Neural progenitor cell (in vitro differentiated cells): ENCODE data around the gene FKBP1B. TPM values are rescaled to one million over a fixed set of nuclear protein-coding genes. Genes with fewer than 3 reads are reported as not detected.

Experiments
- DNase-seq: peaks from one replicate; pipeline ENCODE4 v3.0.0-alpha.2; 2016; ENCODE audit warnings: low spot score
- H2AFZ ChIP-seq: fragments of 200-600 bp; sonication (generic); replicated peaks from 2 replicates; pipeline ENCODE4 v1.6.1; 2016; ENCODE audit warnings: antibody characterized with exemption
- H3F3A ChIP-seq: fragments of 200-600 bp; sonication (generic); 2 replicates; pipeline ENCODE4 v1.6.1; 2016; ENCODE audit warnings: antibody characterized with exemption, low read depth
- H3K27ac ChIP-seq: fragments of 200-600 bp; sonication (generic); 2 replicates; pipeline ENCODE4 v1.5.1; 2016; ENCODE audit warnings: mild to moderate bottlenecking
- H3K27me3 ChIP-seq: fragments of 200-600 bp; sonication (generic); 2 replicates; pipeline ENCODE4 v1.6.1; 2016; ENCODE audit warnings: mild to moderate bottlenecking, moderate library complexity
- H3K36me3 ChIP-seq: fragments of 200-600 bp; sonication (generic); 2 replicates; pipeline ENCODE4 v1.5.1; 2016
- H3K4me1 ChIP-seq: fragments of 200-600 bp; sonication (generic); 2 replicates; pipeline ENCODE4 v1.6.1; 2016; ENCODE audit warnings: mixed run types
- H3K4me2 ChIP-seq: fragments of 200-600 bp; sonication (generic); 2 replicates; pipeline ENCODE4 v1.6.1; 2016
- H3K4me3 ChIP-seq: fragments of 200-600 bp; sonication (generic); 2 replicates; pipeline ENCODE4 v1.5.1; 2016
- H3K79me2 ChIP-seq: fragments of 200-600 bp; sonication (generic); 2 replicates; pipeline ENCODE4 v1.6.1; 2016; ENCODE audit warnings: low read depth
- H3K9ac ChIP-seq: fragments of 200-600 bp; sonication (generic); 2 replicates; pipeline ENCODE4 v1.6.1; 2016
- H3K9me3 ChIP-seq: fragments of 200-600 bp; sonication (generic); 2 replicates; pipeline ENCODE4 v1.5.1; 2016; ENCODE audit warnings: low read depth
- H4K20me1 ChIP-seq: fragments of 200-600 bp; sonication (generic); 2 replicates; pipeline ENCODE4 v1.6.1; 2016; ENCODE audit warnings: low read depth
- H3K27ac Mint-ChIP-seq: 3 replicates; pipeline ENCODE4 v1.8.0; 2021; ENCODE audit warnings: mixed read lengths
- H3K27me3 Mint-ChIP-seq: 2 replicates; pipeline ENCODE4 v1.8.0; 2022; ENCODE audit warnings: low read depth, mild to moderate bottlenecking, inconsistent platforms, moderate library complexity, mixed read lengths; ENCODE audit not compliant: insufficient read depth
- H3K36me3 Mint-ChIP-seq: 3 replicates; pipeline ENCODE4 v1.8.0; 2021; ENCODE audit warnings: mixed read lengths
- H3K4me1 Mint-ChIP-seq: 3 replicates; pipeline ENCODE4 v1.8.0; 2021; ENCODE audit warnings: mixed read lengths
- H3K4me3 Mint-ChIP-seq: 3 replicates; pipeline ENCODE4 v1.8.0; 2021; ENCODE audit warnings: mild to moderate bottlenecking, moderate library complexity, mixed read lengths
- H3K9me3 Mint-ChIP-seq: 3 replicates; pipeline ENCODE4 v1.8.0; 2020; ENCODE audit warnings: mixed read lengths
- EZH2 ChIP-seq: fragments of 200-600 bp; sonication (generic); IDR thresholded peaks from 2 replicates; pipeline ENCODE4 v1.6.1; 2017; ENCODE audit warnings: antibody characterized with exemption, mild to moderate bottlenecking, moderate library complexity
- EZH2phosphoT487 ChIP-seq: fragments of 200-600 bp; sonication (generic); IDR thresholded peaks from 2 replicates; pipeline ENCODE4 v1.6.1; 2017; ENCODE audit warnings: antibody characterized with exemption
- total RNA-seq: library from RNA; depleted of rRNA; stranded (reverse); fragments of >200 nt; gene quantifications from 2 replicates; pipeline ENCODE4 v1.2.3, GENCODE V29; 2015; ENCODE audit warnings: low replicate concordance
- TF ChIP-seq, protein P1 (sequence below): fragments of 200-600 bp; sonication (generic); IDR thresholded peaks from 2 replicates; pipeline ENCODE4 v1.5.1; 2017; ENCODE audit warnings: antibody characterized with exemption, mild to moderate bottlenecking

The FKBP1B gene
- total RNA-seq, 1 donor from 2014 or later = 46.0 TPM

- Histone ChIP-seq H2AFZ (no peak overlapping the region), H3F3A (no peaks in the 10 kb centered on the region), H3K9ac (no peak overlapping the region), H3K27ac (no peak overlapping the region), H3K4me2 (no peak overlapping the region), H3K36me3 (no peaks in the 10 kb centered on the region), H3K4me3 (no peak overlapping the region), H3K4me1 (no peaks in the 10 kb centered on the region), H3K79me2 (no peaks in the 10 kb centered on the region), H3K27me3 (no peaks in the 10 kb centered on the region), H3K9me3 (no peaks in the 10 kb centered on the region), H4K20me1 (no peaks in the 10 kb centered on the region)
- Mint-ChIP-seq H3K27me3 (peaks cover 4% of the 10 kb centered on the region), H3K27ac (no peak overlapping the region), H3K4me1 (peaks cover 7% of the 10 kb centered on the region), H3K36me3 (peaks cover 15% of the 10 kb centered on the region), H3K9me3 (no peaks in the 10 kb centered on the region), H3K4me3 (no peak overlapping the region)
- TF ChIP-seq, protein P1, sequence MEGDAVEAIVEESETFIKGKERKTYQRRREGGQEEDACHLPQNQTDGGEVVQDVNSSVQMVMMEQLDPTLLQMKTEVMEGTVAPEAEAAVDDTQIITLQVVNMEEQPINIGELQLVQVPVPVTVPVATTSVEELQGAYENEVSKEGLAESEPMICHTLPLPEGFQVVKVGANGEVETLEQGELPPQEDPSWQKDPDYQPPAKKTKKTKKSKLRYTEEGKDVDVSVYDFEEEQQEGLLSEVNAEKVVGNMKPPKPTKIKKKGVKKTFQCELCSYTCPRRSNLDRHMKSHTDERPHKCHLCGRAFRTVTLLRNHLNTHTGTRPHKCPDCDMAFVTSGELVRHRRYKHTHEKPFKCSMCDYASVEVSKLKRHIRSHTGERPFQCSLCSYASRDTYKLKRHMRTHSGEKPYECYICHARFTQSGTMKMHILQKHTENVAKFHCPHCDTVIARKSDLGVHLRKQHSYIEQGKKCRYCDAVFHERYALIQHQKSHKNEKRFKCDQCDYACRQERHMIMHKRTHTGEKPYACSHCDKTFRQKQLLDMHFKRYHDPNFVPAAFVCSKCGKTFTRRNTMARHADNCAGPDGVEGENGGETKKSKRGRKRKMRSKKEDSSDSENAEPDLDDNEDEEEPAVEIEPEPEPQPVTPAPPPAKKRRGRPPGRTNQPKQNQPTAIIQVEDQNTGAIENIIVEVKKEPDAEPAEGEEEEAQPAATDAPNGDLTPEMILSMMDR = no peak
- no peak for TF ChIP-seq EZH2
- no peak for TF ChIP-seq EZH2phosphoT487
- DNase-seq = no peak
Observed at GRCh38 chr2:24020244-24020643, 29.3 kb upstream of the FKBP1B start.

DNA sequence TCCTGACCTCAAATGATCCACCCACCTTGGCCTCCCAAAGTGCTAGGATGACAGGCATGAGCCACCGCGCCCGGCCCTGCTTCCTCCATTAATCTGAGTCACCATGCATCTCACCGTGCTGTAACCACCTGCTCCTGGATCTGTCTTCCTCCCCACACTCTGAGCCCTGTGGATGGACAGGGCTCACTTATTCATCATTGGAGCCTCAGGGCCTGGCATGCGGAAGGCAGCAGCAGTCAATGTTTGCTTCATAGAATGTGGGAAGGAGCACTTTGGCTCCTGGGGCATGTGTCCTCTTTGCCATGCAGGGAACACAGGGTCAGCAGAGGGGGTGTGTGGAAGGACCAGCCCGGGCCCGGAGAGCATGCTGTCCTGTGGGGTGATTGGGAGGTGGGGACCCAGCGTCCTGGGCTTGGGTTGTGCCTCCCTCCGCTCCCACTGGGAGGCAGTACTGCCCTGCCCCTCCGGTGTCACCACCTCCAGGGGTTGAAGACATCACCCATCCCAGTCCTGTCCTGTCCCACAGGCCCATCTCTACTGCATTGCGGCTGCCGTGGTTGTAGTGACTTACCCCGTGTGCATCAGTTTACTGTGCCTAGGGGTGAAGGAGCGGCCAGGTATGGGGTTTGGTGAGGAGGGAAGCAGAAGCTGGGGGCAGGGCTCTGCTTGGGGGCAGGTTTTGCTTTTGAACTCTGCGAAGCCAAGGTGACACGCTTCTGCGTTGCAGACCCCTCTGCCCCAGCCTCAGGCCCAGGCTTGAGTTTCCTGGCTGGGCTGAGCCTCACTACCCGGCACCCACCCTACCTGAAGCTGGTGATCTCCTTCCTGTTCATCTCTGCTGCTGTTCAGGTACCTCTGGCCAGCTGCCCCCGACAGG, 28.2 kb upstream of the FKBP1B start:
- Histone ChIP-seq H3K4me1 (peaks cover 5% of the 10 kb centered on the region), H3K9me3 (no peaks in the 10 kb centered on the region), H4K20me1 (no peaks in the 10 kb centered on the region), H2AFZ (no peak overlapping the region), H3K36me3 (no peaks in the 10 kb centered on the region), H3K79me2 (no peaks in the 10 kb centered on the region), H3K27me3 (no peaks in the 10 kb centered on the region), H3K4me3 (no peak overlapping the region), H3K9ac (no peak overlapping the region), H3K27ac (no peak overlapping the region), H3K4me2 (no peak overlapping the region), H3F3A (no peaks in the 10 kb centered on the region)
- H3K36me3 Mint-ChIP-seq = peaks cover 19% of the 10 kb centered on the region
- H3K4me1 Mint-ChIP-seq = peaks cover 14% of the 10 kb centered on the region
- H3K9me3 Mint-ChIP-seq = no peaks in the 10 kb centered on the region
- H3K27me3 Mint-ChIP-seq = peaks cover 4% of the 10 kb centered on the region
- no peak overlapping the region for H3K4me3 Mint-ChIP-seq
- H3K27ac Mint-ChIP-seq = peak overlapping the region; percentile 93
- TF ChIP-seq, protein P1 = peak; percentile 48
- no peak for TF ChIP-seq EZH2
- DNase-seq = peak; percentile 57

DNA sequence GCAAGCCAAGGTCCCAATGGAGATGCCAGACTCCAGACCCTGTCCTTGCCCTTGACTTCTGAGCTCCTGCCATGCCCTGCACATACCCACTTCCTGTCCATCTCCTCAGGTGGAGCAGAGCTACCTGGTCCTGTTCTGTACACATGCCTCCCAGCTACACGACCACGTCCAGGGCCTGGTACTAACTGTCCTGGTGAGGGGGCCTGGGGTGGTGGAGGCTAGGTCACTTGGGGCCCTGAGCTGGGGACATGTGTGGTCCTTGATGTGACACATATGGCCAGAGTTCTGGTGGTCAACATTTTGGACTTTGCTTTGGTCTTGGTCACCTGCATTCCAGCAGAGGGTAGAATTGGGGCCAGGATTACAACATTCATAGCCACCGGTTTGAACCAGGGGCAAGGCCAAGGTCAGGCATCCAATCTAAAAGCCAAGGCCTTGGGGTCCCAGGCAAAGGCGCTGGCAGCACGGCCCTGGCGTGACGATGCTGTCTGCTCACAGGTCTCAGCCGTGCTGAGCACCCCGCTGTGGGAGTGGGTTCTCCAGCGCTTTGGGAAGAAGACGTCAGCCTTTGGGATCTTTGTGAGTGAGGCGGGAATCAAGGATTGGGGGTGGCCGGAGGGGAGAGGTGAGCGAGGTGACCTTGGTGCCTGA, 27.1 kb upstream of the FKBP1B start:
- peaks cover 13% of the 10 kb centered on the region for H3K4me1 ChIP-seq
- TF ChIP-seq EZH2phosphoT487 (no peak), EZH2 (no peak)
- TF ChIP-seq, protein P1 = no peak
- Mint-ChIP-seq H3K4me3 (no peak overlapping the region), H3K27ac (peak overlapping the region; percentile 65), H3K9me3 (no peaks in the 10 kb centered on the region), H3K27me3 (peaks cover 4% of the 10 kb centered on the region), H3K36me3 (peaks cover 22% of the 10 kb centered on the region), H3K4me1 (peaks cover 20% of the 10 kb centered on the region)
- H4K20me1 ChIP-seq = no peaks in the 10 kb centered on the region
- H3K79me2 ChIP-seq = no peaks in the 10 kb centered on the region
- H3K9ac ChIP-seq = no peak overlapping the region
- no peak for DNase-seq
- no peak overlapping the region for H3K27ac ChIP-seq
- no peak overlapping the region for H2AFZ ChIP-seq
- no peaks in the 10 kb centered on the region for H3K27me3 ChIP-seq
- H3K36me3 ChIP-seq = no peaks in the 10 kb centered on the region
- no peak overlapping the region for H3K4me3 ChIP-seq
- no peaks in the 10 kb centered on the region for H3K9me3 ChIP-seq
- no peaks in the 10 kb centered on the region for H3F3A ChIP-seq
- H3K4me2 ChIP-seq = no peak overlapping the region
